Brain microvascular endothelial cell (primary cell): ENCODE results near the gene MYLK2.

ENCODE experiments used
- DNase-seq: peaks from one replicate; pipeline ENCODE4 v3.0.0-alpha.2; 2020
- H3K27ac ChIP-seq: fragments of 250-450 bp; sonication (Bioruptor Pico); 2 replicates; pipeline ENCODE4 v1.5.1; 2020; ENCODE audit warnings: mild to moderate bottlenecking, moderate library complexity
- H3K27me3 ChIP-seq: fragments of 250-450 bp; sonication (Bioruptor Pico); replicated peaks from 2 replicates; pipeline ENCODE4 v1.5.1; 2020; ENCODE audit warnings: mild to moderate bottlenecking
- H3K36me3 ChIP-seq: fragments of 250-450 bp; sonication (Bioruptor Pico); replicated peaks from 2 replicates; pipeline ENCODE4 v1.5.1; 2020; ENCODE audit warnings: mild to moderate bottlenecking
- H3K4me3 ChIP-seq: 2 replicates; pipeline ENCODE4 v1.5.1; 2011; ENCODE audit warnings: low read depth, mild to moderate bottlenecking, control low read depth, low read length, moderate library complexity
- in situ Hi-C: cut with HindIII; loops from 2 replicates; pipeline ENCODE4 v1.10.0; 2017; ENCODE audit warnings: low sequenced_read_pairs, low pct_ligation_motif_present
- TF ChIP-seq, protein P1 (sequence below): IDR thresholded peaks from 2 replicates; pipeline ENCODE4 v1.5.1; 2011; ENCODE audit warnings: low read depth, mild to moderate bottlenecking, moderate library complexity, low read length, control low read depth, inconsistent platforms; ENCODE audit errors: missing control alignments

Gene MYLK2

GRCh38 chr20:31818376-31818908 is 714 bp upstream of the MYLK2 start:
- TF ChIP-seq, protein P1, sequence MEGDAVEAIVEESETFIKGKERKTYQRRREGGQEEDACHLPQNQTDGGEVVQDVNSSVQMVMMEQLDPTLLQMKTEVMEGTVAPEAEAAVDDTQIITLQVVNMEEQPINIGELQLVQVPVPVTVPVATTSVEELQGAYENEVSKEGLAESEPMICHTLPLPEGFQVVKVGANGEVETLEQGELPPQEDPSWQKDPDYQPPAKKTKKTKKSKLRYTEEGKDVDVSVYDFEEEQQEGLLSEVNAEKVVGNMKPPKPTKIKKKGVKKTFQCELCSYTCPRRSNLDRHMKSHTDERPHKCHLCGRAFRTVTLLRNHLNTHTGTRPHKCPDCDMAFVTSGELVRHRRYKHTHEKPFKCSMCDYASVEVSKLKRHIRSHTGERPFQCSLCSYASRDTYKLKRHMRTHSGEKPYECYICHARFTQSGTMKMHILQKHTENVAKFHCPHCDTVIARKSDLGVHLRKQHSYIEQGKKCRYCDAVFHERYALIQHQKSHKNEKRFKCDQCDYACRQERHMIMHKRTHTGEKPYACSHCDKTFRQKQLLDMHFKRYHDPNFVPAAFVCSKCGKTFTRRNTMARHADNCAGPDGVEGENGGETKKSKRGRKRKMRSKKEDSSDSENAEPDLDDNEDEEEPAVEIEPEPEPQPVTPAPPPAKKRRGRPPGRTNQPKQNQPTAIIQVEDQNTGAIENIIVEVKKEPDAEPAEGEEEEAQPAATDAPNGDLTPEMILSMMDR: no peak
- in situ Hi-C loops: no loop called here
- no peak for DNase-seq
- Histone ChIP-seq H3K27me3 (no peaks in the 10 kb centered on the region), H3K27ac (no peak overlapping the region), H3K4me3 (no peak overlapping the region), H3K36me3 (no peaks in the 10 kb centered on the region)

DNA sequence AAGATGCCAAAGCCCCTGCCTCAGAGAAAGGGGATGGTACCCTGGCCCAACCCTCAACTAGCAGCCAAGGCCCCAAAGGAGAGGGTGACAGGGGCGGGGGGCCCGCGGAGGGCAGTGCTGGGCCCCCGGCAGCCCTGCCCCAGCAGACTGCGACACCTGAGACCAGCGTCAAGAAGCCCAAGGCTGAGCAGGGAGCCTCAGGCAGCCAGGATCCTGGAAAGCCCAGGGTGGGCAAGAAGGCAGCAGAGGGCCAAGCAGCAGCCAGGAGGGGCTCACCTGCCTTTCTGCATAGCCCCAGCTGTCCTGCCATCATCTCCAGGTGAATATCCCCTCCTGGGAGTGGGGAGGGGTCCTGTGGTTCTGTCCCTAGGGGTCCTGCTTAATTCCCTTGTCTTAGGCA is 1.1 kb downstream of the MYLK2 start:
- Histone ChIP-seq H3K27me3 (no peaks in the 10 kb centered on the region), H3K4me3 (no peak overlapping the region), H3K27ac (no peak overlapping the region), H3K36me3 (no peaks in the 10 kb centered on the region)
- TF ChIP-seq, protein P1: no peak
- DNase-seq: no peak
- in situ Hi-C loops: no loop called here

- DNase-seq: no peak
- H3K4me3 ChIP-seq: no peak overlapping the region
- TF ChIP-seq, protein P1: no peak
- H3K36me3 ChIP-seq: no peaks in the 10 kb centered on the region
- in situ Hi-C loops: no loop called here
- no peak overlapping the region for H3K27ac ChIP-seq
- H3K27me3 ChIP-seq: no peaks in the 10 kb centered on the region
Measured at GRCh38 chr20:31821427-31821826, 2.3 kb downstream of the MYLK2 start.

DNA sequence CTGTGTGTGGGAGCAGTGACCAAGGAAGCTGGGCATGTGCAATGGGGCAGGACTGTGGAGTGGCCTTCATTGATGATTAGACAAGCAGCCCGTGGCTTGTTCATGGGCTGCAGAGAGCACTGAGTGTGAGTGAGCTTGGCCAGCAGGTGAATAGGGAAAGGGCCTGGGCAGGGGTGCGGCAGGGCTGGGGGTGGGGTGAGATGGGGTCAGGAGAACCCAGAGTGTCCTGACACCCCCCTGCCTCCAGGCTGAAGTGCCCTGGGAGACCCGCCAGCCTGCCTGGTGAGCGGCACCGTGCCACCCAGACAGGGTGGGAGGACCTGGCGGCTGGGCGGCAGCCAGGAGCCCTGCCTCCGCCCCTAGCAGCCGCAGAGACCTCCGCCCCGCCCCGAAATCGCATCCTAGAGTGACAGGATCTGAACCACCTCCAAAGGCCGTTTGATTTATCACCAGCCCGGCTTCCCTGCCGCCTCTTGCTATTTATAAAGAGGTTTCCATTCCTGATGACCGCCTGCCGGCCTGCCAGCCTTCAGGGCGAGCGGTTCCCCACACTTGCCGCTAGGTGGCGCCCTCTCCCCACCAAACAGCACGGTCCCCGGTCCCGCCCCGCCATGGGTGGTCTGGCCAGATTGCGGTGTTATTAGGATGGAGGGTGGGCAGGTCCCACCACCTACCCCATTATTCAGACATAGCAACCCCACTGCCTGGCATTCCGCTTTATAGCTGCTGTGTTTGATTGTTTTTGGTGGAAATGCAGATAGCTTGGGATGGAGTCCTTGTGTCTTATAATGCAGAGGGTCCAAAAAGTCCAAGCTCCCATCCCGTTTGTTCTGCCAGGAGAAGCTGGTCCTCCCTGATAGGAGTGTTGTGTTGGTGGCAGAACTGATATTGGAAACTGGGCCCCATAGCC is 3.5 kb downstream of the MYLK2 start:
- peak; percentile 55 for DNase-seq
- in situ Hi-C loops: no loop called here
- no peaks in the 10 kb centered on the region for H3K27me3 ChIP-seq
- no peak overlapping the region for H3K27ac ChIP-seq
- TF ChIP-seq, protein P1: peak; percentile 99
- H3K4me3 ChIP-seq: no peak overlapping the region
- no peaks in the 10 kb centered on the region for H3K36me3 ChIP-seq

- in situ Hi-C loops: no loop called here
Measured at GRCh38 chr20:31823360-31824124, 4.4 kb downstream of the MYLK2 start.

More at GRCh38 chr20:31823360-31824124, 4.4 kb downstream of the MYLK2 start:
- Histone ChIP-seq H3K4me3 (no peak overlapping the region), H3K36me3 (no peaks in the 10 kb centered on the region), H3K27me3 (no peaks in the 10 kb centered on the region), H3K27ac (no peak overlapping the region)
- TF ChIP-seq, protein P1: peak; percentile 27
- peak; percentile 46 for DNase-seq
